Middle frontal gyrus (tissue), 1 donor: ENCODE measurements around the gene DNAJA3.

ENCODE experiments used
- DNase-seq: peaks from one replicate; pipeline ENCODE4 v3.0.0-alpha.2; 2015; ENCODE audit warnings: low spot score; ENCODE audit errors: extremely low spot score

Gene DNAJA3

DNA sequence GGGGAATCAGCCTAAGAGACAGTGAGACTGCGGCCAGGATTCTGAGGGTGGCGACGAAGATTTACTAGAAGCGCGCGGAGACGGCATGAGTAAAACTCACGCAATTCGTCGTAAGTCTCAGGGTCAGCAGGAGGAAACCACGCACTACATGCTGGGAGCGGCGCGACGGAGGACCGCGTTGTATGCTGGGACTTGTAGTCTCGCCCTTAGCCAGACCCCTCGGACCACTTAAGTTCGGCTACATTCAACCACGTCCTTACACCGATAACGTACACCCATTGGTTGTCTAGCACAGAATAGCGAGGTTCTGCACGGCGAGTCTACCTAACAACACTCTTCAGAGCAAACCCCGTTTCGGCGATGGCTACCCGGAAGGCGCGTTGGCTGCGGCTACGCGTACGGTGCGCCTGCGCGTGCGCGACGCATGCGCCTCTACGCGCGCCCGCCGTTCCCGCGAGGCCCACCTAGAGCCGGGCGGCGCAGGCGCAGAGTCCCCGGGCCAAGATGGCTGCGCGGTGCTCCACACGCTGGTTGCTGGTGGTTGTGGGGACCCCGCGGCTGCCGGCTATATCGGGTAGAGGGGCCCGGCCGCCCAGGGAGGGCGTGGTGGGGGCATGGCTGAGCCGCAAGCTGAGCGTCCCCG is at the start of gene DNAJA3:
Gene DNAJA3, plus strand, starts transcription at position 491 of the 643 bp plus-strand sequence. Its CDS starts 14 bp downstream, at position 505.
- DNase-seq = peak; percentile 88

DNA sequence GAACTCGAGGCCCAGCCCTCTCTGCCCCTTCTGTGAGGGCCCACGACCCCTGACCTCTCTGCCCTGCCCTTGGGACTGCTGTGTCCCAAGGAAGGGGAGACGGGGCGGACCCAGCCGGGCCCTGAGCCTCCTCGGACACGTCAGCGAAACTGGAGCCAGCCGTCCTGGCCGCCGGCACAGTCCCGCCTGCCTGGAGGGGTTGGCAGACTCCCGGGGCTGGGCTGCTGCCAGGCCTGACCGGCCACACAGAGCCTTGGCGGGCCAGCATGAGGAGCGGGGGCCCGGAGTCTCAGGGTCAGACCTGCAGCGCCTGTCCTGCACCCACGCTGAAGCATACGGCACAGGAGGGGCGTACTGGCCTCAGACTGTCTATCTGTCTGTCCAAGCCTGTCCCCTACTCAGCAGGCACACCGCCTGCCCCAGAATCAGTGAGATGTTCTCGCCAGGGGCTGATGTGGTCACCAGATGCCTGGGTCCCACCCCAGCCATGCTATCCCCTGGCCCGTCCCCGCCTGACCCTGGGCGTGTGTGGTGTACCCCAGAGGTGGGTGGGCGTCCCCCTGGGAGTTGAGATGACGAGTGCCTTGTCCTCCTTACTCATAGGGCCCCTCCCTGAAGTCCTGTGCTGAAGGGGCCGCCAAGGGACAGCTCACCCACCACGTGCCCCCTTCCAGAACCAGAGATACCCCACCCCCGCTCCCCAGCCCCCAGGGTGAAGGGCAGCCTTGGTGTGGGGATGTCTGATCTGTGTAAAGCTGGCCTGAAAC is 49.4 kb upstream of the DNAJA3 start:
- DNase-seq = peak; percentile 58

DNA sequence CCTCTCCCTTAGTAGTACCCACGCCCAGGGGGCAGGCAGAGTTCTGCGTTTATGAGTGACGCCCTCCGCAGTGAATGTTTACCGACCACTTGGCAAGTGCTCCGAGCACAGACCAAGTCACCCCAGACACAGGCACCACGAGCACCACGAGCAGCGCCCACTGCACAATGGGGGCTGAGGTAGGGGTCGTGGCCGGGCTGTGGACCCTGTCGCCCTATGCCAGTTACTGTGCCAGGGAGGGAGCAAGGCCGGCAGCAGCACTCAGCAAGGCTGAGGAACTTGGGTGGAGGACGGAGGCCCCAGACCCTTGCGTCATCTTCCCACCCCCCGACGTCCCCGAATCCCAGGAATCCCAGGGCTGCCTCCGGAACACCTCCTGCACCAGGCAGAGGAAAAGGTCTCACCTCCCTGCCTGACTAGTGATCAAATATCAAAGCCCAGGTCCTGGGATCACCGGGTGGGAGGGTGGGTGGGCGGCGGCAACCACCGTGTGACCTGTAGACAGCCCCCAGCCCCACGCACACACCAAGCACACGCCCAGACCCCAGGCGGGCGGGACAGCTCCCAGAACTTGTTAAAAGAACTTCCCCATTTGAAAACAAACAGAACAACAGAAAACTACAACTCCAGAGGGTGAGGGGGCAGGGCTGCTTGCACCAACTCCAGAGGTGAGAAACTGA is 48.6 kb upstream of the DNAJA3 start:
- no peak for DNase-seq

DNA sequence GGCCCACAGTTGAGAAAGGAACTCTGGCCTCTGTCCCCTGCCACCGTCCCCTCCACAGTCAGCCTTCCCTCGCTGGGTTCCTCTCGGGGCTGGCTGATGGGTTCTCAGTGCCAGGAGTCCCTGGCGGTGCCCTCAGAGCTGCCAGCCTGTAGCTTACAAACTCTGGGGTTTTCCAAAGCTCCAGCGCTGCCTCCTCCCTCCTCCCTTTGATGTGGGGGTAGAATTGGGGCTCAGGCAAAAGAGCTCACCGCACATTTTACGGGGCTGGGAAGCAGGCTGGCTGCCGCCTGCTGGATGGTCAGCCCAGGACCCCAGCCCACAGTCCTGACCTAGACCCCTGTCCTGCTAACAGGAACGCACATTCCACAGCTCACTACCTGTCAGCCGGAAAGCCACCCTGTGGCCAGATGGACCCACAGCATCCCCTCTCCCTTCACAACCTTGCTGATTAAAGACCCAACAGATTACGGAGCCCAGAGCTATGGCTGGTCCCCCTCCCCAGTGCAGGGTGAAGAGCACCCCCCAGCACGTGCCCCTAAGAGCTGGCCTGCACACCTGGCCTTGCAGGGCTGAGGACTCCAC is 48.0 kb upstream of the DNAJA3 start:
- DNase-seq = no peak

- DNase-seq = no peak
Measured at GRCh38 chr16:4378161-4378666, 47.5 kb upstream of the DNAJA3 start.

- DNase-seq = no peak
Measured at GRCh38 chr16:4378999-4379690, 46.5 kb upstream of the DNAJA3 start.

DNA sequence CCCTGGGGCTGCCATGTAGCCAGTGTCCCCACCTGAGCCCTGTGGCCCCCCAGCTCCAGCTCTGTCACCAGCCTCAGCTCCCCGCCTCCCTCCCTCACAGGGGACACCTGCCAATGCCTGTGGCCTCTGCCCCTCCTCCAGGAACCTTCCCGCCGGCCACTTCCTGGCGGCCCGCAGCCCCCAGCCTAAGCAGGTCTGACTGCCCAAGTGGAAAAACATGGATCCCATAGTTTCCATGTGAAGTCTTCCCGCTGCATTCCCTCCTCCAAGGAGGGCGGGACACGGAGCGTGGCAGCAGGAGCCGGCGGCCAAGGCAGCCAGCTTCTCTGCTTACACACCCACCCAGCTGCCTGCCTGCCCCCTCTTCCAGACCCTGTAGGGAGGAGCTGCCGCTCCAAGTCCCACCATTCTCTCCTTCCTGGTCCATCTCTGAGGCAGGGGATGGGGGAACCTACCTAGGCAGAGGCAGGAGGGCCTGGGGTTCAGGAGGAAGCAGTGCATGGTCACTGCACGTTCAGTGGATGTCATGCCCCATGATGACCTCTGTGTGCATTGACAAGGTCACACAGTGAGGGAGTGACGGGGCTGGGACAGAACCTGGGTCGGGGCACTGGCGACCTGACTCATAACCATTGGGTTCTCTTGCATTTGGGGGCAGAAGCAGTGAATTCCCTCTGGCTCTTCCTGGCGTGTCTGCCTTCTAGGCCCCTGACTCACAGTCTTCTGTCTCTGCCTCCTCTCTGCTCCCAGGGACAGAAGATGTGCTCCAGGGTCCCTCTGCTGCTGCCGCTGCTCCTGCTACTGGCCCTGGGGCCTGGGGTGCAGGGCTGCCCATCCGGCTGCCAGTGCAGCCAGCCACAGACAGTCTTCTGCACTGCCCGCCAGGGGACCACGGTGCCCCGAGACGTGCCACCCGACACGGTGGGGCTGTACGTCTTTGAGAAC is 45.3 kb upstream of the DNAJA3 start:
- DNase-seq = no peak

- DNase-seq = no peak
Measured at GRCh38 chr16:4381072-4381934, 44.4 kb upstream of the DNAJA3 start.

DNA sequence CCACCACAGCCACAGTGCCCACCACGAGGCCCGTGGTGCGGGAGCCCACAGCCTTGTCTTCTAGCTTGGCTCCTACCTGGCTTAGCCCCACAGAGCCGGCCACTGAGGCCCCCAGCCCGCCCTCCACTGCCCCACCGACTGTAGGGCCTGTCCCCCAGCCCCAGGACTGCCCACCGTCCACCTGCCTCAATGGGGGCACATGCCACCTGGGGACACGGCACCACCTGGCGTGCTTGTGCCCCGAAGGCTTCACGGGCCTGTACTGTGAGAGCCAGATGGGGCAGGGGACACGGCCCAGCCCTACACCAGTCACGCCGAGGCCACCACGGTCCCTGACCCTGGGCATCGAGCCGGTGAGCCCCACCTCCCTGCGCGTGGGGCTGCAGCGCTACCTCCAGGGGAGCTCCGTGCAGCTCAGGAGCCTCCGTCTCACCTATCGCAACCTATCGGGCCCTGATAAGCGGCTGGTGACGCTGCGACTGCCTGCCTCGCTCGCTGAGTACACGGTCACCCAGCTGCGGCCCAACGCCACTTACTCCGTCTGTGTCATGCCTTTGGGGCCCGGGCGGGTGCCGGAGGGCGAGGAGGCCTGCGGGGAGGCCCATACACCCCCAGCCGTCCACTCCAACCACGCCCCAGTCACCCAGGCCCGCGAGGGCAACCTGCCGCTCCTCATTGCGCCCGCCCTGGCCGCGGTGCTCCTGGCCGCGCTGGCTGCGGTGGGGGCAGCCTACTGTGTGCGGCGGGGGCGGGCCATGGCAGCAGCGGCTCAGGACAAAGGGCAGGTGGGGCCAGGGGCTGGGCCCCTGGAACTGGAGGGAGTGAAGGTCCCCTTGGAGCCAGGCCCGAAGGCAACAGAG is 43.5 kb upstream of the DNAJA3 start:
- no peak for DNase-seq

DNA sequence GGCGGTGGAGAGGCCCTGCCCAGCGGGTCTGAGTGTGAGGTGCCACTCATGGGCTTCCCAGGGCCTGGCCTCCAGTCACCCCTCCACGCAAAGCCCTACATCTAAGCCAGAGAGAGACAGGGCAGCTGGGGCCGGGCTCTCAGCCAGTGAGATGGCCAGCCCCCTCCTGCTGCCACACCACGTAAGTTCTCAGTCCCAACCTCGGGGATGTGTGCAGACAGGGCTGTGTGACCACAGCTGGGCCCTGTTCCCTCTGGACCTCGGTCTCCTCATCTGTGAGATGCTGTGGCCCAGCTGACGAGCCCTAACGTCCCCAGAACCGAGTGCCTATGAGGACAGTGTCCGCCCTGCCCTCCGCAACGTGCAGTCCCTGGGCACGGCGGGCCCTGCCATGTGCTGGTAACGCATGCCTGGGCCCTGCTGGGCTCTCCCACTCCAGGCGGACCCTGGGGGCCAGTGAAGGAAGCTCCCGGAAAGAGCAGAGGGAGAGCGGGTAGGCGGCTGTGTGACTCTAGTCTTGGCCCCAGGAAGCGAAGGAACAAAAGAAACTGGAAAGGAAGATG is 42.8 kb upstream of the DNAJA3 start:
- no peak for DNase-seq

GRCh38 chr16:4383591-4384444 is 41.9 kb upstream of the DNAJA3 start:
- DNase-seq = no peak

DNA sequence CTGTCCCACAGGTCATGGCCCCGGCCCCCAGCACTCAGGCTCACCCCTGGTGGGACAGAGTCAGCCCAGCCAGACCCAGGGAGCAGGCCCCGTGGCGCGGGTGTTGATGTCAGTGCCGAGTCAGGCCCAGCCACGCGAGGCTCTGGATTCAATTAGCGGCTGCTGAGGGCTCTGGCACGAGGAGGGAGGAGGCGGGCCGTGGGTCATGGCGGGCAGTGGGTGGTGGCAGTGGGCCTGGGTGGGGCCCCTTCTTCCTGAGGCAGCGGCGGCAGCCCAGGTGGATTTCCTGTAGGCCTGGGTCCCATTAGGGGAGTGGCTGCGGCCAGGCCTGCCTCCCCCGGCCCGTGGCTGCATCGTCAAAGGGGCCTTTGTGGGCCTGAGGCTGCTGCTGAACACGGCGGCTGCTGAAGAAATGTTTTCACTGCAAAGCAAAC is 41.1 kb upstream of the DNAJA3 start:
- DNase-seq = no peak

- DNase-seq = no peak
Measured at GRCh38 chr16:4385066-4385788, 40.4 kb upstream of the DNAJA3 start.

- no peak for DNase-seq
Measured at GRCh38 chr16:4385789-4386450, 39.7 kb upstream of the DNAJA3 start.

DNA sequence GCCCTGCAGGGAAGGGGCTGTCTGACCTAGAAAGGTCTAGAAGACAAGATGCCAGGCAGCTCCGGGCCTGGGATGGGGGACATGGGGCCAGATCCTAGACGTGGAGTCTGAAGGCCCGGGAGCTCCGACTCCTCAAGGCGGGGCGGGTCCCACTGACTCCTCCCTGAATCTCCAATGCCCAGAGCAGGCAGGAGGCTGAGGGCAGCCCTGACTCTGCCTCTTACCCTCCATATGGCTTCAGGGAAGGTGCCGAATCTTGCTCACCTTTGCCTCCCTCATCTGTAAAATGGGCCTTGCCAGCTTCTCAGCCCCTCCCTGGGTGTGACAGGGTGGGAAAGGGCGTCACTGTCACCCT is 39.2 kb upstream of the DNAJA3 start:
- no peak for DNase-seq
